Muscle of leg (tissue), 11 donors: ENCODE measurements around the gene CEP162. TPM values are rescaled to one million over a fixed set of nuclear protein-coding genes. Genes with fewer than 3 reads are reported as not detected.
A peak's percentile ranks its signal among the peaks of the same experiment; 100 is the strongest.
"Not testable (repeated sequence)": the region's sequence is repeated elsewhere in the genome, so short reads cannot be mapped to it uniquely, and the experiment has no call there.

Experiments used
- DNase-seq: peaks from one replicate; pipeline ENCODE4 v3.0.0; 2013
- H3K27ac ChIP-seq: one replicate; pipeline ENCODE4 v1.5.1; 2013; ENCODE audit warnings: mild to moderate bottlenecking, low read length, control low read depth
- H3K27me3 ChIP-seq: one replicate; pipeline ENCODE4 v1.6.1; 2013; ENCODE audit warnings: low read length; ENCODE audit not compliant: control insufficient read depth, insufficient read depth
- H3K36me3 ChIP-seq: one replicate; pipeline ENCODE4 v1.6.1; 2013; ENCODE audit warnings: low read length; ENCODE audit not compliant: control insufficient read depth, insufficient read depth
- H3K4me1 ChIP-seq: one replicate; pipeline ENCODE4 v1.6.1; 2013; ENCODE audit warnings: low read length; ENCODE audit not compliant: control insufficient read depth, insufficient read depth
- H3K4me3 ChIP-seq: one replicate; pipeline ENCODE4 v1.5.1; 2013; ENCODE audit warnings: low read length, control low read depth
- H3K9me3 ChIP-seq: replicated peaks from 2 replicates; pipeline ENCODE4 v1.6.1; 2013; ENCODE audit warnings: low read depth, low read length; ENCODE audit not compliant: control insufficient read depth
- WGBS: methylation state at CpG from one replicate; pipeline ENCODE4 v1.1.5; 2013; ENCODE audit warnings: missing lambda C conversion rate; ENCODE audit not compliant: insufficient coverage; 5-methylcytosine and 5-hydroxymethylcytosine counted together
- polyA plus RNA-seq, 8 donors: library from polyadenylated mRNA; unstranded; fragments of 120-200 nt; gene quantifications; one replicate each; pipeline versions ENCODE4 v1.2.1 to v1.2.3, GENCODE V29; 2013; ENCODE audit warnings: inconsistent platforms in 1 of 8, low replicate concordance in 1 of 8; ENCODE audit not compliant: insufficient read length in 8 of 8, insufficient read depth in 1 of 8
- total RNA-seq: library from RNA; stranded (reverse); fragments of 120-200 nt; gene quantifications from one replicate; pipeline ENCODE4 v1.2.4, GENCODE V29; 2013

The CEP162 gene
- total and polyA plus RNA-seq, 9 donors = 5.0 to 8.1 (median 6.9) TPM

- peaks cover 9% of the 10 kb centered on the region for H3K4me1 ChIP-seq
- WGBS = 32% methylated on average over 3 of the region's 4 CpGs
- H3K9me3 ChIP-seq = no peaks in the 10 kb centered on the region
Measured at GRCh38 chr6:84260196-84260595, 32.8 kb upstream of the CEP162 start.

GRCh38 chr6:84258866-84259265 is 31.4 kb upstream of the CEP162 start:
- Histone ChIP-seq H3K27me3 (no peaks in the 10 kb centered on the region), H3K4me1 (peaks cover 9% of the 10 kb centered on the region), H3K4me3 (no peak overlapping the region), H3K27ac (peak overlapping the region; percentile 33), H3K36me3 (no peaks in the 10 kb centered on the region), H3K9me3 (no peaks in the 10 kb centered on the region)
- DNase-seq = peak; percentile 39
- no CpG with 5 or more reads among the region's 4 CpGs for WGBS

More at GRCh38 chr6:84260196-84260595, 32.8 kb upstream of the CEP162 start:
- no peaks in the 10 kb centered on the region for H3K36me3 ChIP-seq
- no peak for DNase-seq
- no peak overlapping the region for H3K27ac ChIP-seq
- H3K4me3 ChIP-seq = no peak overlapping the region
- H3K27me3 ChIP-seq = no peaks in the 10 kb centered on the region

DNA sequence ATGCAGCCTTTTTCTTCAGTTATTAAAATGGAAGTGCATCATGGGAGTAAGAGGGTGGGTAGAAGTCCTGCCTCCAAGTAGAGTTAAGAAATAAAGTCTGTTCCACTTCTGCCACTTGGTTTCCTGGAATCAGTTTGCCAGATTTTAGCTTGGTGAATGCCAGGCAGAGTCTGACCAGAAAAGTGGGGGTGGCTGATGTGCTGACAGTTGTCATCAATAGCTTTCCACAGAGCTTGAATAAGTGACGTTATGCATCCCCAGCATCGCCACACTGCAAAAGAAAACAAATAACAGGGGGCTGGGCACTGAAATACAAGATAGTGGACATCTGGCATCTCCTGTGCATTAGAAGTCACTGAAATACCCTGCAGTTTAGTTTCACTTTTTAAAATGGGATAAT is 30.8 kb upstream of the CEP162 start:
- Histone ChIP-seq H3K27me3 (no peaks in the 10 kb centered on the region), H3K36me3 (no peaks in the 10 kb centered on the region), H3K4me1 (peaks cover 9% of the 10 kb centered on the region), H3K27ac (peak overlapping the region; percentile 6), H3K9me3 (no peaks in the 10 kb centered on the region), H3K4me3 (no peak overlapping the region)
- WGBS = no CpG with 5 or more reads among the region's 2 CpGs
- DNase-seq = no peak

- H3K9me3 ChIP-seq = no peaks in the 10 kb centered on the region
- H3K27me3 ChIP-seq = no peaks in the 10 kb centered on the region
- H3K4me1 ChIP-seq = peaks cover 9% of the 10 kb centered on the region
- H3K4me3 ChIP-seq = no peak overlapping the region
- no peak overlapping the region for H3K27ac ChIP-seq
- no peaks in the 10 kb centered on the region for H3K36me3 ChIP-seq
- DNase-seq = no peak
Measured at GRCh38 chr6:84255641-84256040, 28.2 kb upstream of the CEP162 start.

DNA sequence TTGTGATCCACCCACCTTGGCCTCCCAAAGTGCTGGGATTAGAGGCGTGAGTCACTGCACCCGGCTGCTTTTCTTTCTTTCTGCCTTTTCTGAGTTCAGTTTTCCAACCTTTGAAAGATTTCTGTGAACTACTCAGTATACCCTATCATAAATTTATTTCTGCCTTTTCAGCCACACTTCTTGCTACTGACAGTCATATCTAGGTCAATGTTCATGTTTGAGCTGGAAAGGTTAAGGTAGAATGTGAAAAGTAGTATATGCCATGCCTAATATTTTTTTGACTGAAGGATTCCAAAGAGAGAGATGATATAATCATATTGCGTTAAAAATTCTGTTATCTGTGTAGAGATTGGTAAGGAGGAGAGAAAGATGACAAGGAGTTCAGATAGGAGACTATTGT is 25.9 kb upstream of the CEP162 start:
- H3K27ac ChIP-seq = no peak overlapping the region
- no peak overlapping the region for H3K4me3 ChIP-seq
- no peak for DNase-seq
- WGBS = 93% methylated on average over 3 of the region's 3 CpGs
- no peaks in the 10 kb centered on the region for H3K9me3 ChIP-seq
- H3K36me3 ChIP-seq = no peaks in the 10 kb centered on the region
- peaks cover 4% of the 10 kb centered on the region for H3K4me1 ChIP-seq
- no peaks in the 10 kb centered on the region for H3K27me3 ChIP-seq

DNA sequence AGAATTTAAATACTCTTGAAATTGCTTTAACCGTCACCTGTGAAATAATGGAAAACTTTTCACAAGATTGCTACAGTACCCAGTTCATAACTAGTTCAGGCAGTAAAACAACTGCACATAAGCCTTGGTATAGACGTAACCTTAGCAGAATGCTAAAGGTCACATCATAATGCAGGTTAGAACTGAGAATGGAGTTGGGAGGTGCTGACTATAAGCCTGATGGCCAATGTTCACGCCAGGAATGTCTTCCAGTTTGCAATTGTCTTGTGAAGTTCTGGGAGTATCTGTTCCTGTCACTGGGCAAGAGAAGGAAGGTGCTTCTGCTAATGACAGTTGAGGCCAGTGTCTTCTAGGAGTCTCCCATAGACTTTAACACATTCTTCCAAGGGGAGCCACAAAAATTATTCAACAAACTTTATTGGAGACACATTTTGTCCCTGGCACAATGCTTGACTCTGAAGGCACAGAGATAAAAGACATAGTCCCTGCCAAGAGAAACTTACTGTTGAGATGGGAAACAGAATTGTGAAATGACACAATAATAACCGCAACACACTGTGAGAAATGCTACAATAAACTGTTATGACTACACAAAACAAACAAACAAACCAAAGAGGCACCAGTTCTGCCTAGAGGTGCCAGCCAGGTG is 24.6 kb upstream of the CEP162 start:
- 86% methylated on average over 1 of the region's 4 CpGs for WGBS
- H3K27me3 ChIP-seq = no peaks in the 10 kb centered on the region
- H3K9me3 ChIP-seq = no peaks in the 10 kb centered on the region
- DNase-seq = no peak
- H3K36me3 ChIP-seq = no peaks in the 10 kb centered on the region
- no peak overlapping the region for H3K27ac ChIP-seq
- H3K4me3 ChIP-seq = no peak overlapping the region
- H3K4me1 ChIP-seq = no peaks in the 10 kb centered on the region

DNA sequence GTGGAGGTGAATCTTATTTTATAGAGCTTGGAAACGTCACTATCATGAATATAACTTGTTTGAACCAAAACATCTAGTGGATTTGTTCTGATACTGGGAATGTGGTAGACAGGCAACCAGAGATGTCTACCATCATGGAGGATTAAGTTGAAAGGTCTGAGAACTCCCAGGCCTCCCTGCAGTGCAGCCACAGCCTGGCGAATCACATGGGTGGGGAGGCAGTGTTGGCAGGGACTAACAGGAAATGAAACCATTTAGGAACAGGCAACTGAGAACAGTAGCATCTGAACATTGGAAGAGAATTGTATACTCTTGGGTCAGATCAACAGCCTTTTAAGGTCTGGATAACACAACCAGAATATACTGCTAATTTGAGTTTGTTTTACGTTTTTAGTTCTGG is 22.3 kb upstream of the CEP162 start:
- peak; percentile 19 for DNase-seq
- no peaks in the 10 kb centered on the region for H3K27me3 ChIP-seq
- H3K4me3 ChIP-seq = no peak overlapping the region
- no CpG with 5 or more reads among the region's 3 CpGs for WGBS
- H3K9me3 ChIP-seq = no peaks in the 10 kb centered on the region
- H3K36me3 ChIP-seq = no peaks in the 10 kb centered on the region
- no peaks in the 10 kb centered on the region for H3K4me1 ChIP-seq
- H3K27ac ChIP-seq = no peak overlapping the region

DNA sequence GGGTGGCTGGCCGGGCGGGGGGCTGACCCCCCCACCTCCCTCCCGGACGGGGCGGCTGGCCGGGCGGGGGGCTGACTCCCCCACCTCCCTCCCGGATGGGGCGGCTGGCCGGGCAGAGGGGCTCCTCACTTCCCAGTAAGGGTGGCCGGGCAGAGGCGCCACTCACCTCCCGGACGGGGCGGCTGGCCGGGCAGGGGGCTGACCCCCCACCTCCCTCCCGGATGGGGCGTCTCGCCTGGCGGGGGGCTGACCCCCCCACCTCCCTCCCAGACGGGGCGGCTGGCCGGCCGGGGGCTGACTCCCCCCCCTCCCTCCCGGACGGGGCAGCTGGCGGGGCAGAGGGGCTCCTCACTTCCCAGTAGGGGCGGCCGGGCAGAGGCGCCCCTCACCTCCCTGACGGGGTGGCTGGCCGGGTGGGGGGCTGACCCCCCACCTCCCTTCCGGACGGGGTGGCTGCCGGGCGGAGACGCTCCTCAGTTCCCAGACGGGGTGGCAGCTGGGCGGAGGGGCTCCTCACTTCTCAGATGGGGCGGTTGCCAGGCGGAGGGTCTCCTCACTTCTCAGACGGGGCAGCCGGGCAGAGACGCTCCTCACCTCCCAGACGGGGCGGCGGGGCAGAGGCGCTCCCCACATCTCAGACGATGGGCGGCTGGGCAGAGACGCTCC is 17.1 kb upstream of the CEP162 start:
- H3K27ac ChIP-seq, H3K9me3 ChIP-seq, H3K4me3 ChIP-seq, H3K36me3 ChIP-seq, DNase-seq, H3K27me3 ChIP-seq, H3K4me1 ChIP-seq: not testable (repeated sequence)
- 99% methylated on average over 15 of the region's 51 CpGs for WGBS

GRCh38 chr6:84243240-84243639 is 15.8 kb upstream of the CEP162 start:
- Histone ChIP-seq H3K27ac (no peak overlapping the region), H3K9me3 (no peaks in the 10 kb centered on the region), H3K27me3 (no peaks in the 10 kb centered on the region), H3K36me3 (no peaks in the 10 kb centered on the region), H3K4me3 (no peak overlapping the region), H3K4me1 (no peaks in the 10 kb centered on the region)
- DNase-seq = peak; percentile 55
- WGBS = no CpG with 5 or more reads among the region's 1 CpG

DNA sequence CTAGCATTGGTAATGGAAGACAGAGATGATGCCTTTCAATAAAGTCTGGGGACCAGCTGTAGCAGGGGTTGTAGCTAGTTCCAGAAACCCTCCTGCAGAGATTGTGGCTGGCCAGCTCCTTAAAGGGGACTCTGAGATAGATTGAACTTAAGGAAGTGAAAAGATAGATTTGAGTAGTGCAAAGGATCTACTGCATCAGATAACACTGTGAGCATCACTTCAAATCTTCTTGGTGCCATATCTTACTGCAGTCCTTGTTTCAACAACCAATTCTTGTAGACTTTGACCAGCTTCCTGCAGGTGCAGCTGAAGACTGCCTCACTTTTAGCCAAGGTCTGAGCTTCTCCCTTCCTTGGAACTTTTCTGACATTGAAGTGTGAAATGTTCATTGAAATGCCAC is 14.8 kb upstream of the CEP162 start:
- Histone ChIP-seq H3K27ac (no peak overlapping the region), H3K4me1 (no peaks in the 10 kb centered on the region), H3K27me3 (no peaks in the 10 kb centered on the region), H3K4me3 (no peak overlapping the region), H3K36me3 (no peaks in the 10 kb centered on the region), H3K9me3 (no peaks in the 10 kb centered on the region)
- no peak for DNase-seq

DNA sequence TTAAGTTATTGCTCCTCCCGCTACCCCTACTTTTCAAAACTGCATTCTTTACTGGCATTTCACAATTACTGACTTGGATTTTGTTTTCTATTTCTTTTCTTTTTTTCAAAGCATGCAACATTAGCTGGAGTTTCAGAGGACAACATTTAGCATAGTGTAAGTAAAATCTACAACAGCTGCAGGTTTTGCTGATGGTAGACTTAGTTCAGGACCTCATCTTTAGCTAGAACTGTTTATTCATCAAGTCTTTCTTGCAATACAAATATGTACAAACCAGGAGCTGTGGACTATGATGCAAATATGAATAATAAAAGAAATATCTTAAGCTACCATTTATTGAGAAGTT is 728 bp upstream of the CEP162 start:
- WGBS = no CpG with 5 or more reads among the region's 1 CpG
- Histone ChIP-seq H3K9me3 (no peaks in the 10 kb centered on the region), H3K4me3 (peak overlapping the region; percentile 70), H3K27me3 (peaks cover 3% of the 10 kb centered on the region), H3K27ac (no peak overlapping the region), H3K36me3 (no peaks in the 10 kb centered on the region), H3K4me1 (peaks cover 2% of the 10 kb centered on the region)
- DNase-seq = no peak
